Skeletal muscle tissue (tissue), 4 donors: ENCODE results near the gene SLC2A10. TPM values are rescaled to one million over a fixed set of nuclear protein-coding genes. Genes with fewer than 3 reads are reported as not detected.

Experiments used
- H3K27ac ChIP-seq: one replicate; pipeline ENCODE4 v1.7.0; 2013; ENCODE audit warnings: mild to moderate bottlenecking, low read depth, low read length, inconsistent platforms
- H3K27me3 ChIP-seq, 3 donors: one replicate each; pipeline ENCODE4 v1.7.0; 2013; ENCODE audit warnings: low read length in 3 of 3; ENCODE audit not compliant: control insufficient read depth in 3 of 3, insufficient read depth in 3 of 3
- H3K36me3 ChIP-seq, 3 donors: one replicate each; pipeline ENCODE4 v1.7.0; 2013; ENCODE audit warnings: low read length in 3 of 3; ENCODE audit not compliant: control insufficient read depth in 3 of 3, insufficient read depth in 3 of 3
- H3K4me1 ChIP-seq, 3 donors: one replicate each; pipeline ENCODE4 v1.7.0; 2013; ENCODE audit warnings: low read length in 3 of 3, mild to moderate bottlenecking in 3 of 3; ENCODE audit not compliant: control insufficient read depth in 3 of 3, insufficient read depth in 3 of 3
- H3K4me3 ChIP-seq, 3 donors: one replicate each; pipeline ENCODE4 v1.7.0; 2013; ENCODE audit warnings: low read length in 3 of 3
- H3K9ac ChIP-seq, 3 donors: one replicate each; pipeline ENCODE4 v1.7.0; 2013; ENCODE audit warnings: low read length in 3 of 3, mild to moderate bottlenecking in 3 of 3, moderate library complexity in 2 of 3, low read depth in 1 of 3
- H3K9me3 ChIP-seq, 3 donors: one replicate each; pipeline ENCODE4 v1.7.0; 2013; ENCODE audit warnings: low read length in 3 of 3; ENCODE audit not compliant: control insufficient read depth in 3 of 3
- total RNA-seq: library from RNA; depleted of rRNA; stranded (reverse); fragments of >200 nt; gene quantifications from one replicate; pipeline ENCODE4 v1.2.3, GENCODE V29; 2014
- donor health status: Osteomylitis.

SLC2A10 gene
- total RNA-seq, 1 donor from 2014 or later, result 24.0 TPM

- H3K4me3 ChIP-seq, result no peak overlapping the region
- no peak overlapping the region for H3K27ac ChIP-seq
- H3K9ac ChIP-seq, result no peak overlapping the region
These were observed 33.6 kb downstream of the SLC2A10 start for GRCh38 chr20:46743088-46743487.

GRCh38 chr20:46746956-46747526 lies 37.6 kb downstream of the SLC2A10 start:
- peaks cover 4 to 27% (median 21%) of the 10 kb centered on the region in 3 donors for H3K27me3 ChIP-seq
- H3K9ac ChIP-seq, result no peak overlapping the region
- H3K9me3 ChIP-seq, result no peaks in the 10 kb centered on the region
- H3K4me3 ChIP-seq, result no peak overlapping the region
- no peaks in the 10 kb centered on the region for H3K36me3 ChIP-seq
- H3K27ac ChIP-seq, result no peak overlapping the region
- no peaks in the 10 kb centered on the region for H3K4me1 ChIP-seq

More at GRCh38 chr20:46743088-46743487, 33.6 kb downstream of the SLC2A10 start:
- Histone ChIP-seq H3K27me3 (peaks cover 10 to 31% (median 14%) of the 10 kb centered on the region in 3 donors), H3K9me3 (no peaks in the 10 kb centered on the region), H3K36me3 (no peaks in the 10 kb centered on the region), H3K4me1 (no peaks in the 10 kb centered on the region)

GRCh38 chr20:46749147-46749546 lies 39.7 kb downstream of the SLC2A10 start:
- Histone ChIP-seq H3K36me3 (no peaks in the 10 kb centered on the region), H3K27me3 (peaks cover 4 to 15% (median 10%) of the 10 kb centered on the region in 3 donors), H3K9me3 (no peaks in the 10 kb centered on the region), H3K4me1 (no peaks in the 10 kb centered on the region), H3K27ac (no peak overlapping the region), H3K4me3 (no peak overlapping the region), H3K9ac (no peak overlapping the region)

GRCh38 chr20:46751856-46752255 lies 42.4 kb downstream of the SLC2A10 start:
- peaks cover 3 to 9% (median 4%) of the 10 kb centered on the region in 3 donors for H3K27me3 ChIP-seq
- no peak overlapping the region for H3K4me3 ChIP-seq
- H3K9me3 ChIP-seq, result no peaks in the 10 kb centered on the region
- no peaks in the 10 kb centered on the region for H3K4me1 ChIP-seq
- no peak overlapping the region for H3K9ac ChIP-seq
- no peaks in the 10 kb centered on the region for H3K36me3 ChIP-seq
- H3K27ac ChIP-seq, result no peak overlapping the region

GRCh38 chr20:46752728-46753127 lies 43.3 kb downstream of the SLC2A10 start:
- Histone ChIP-seq H3K4me3 (no peak overlapping the region), H3K27ac (no peak overlapping the region), H3K27me3 (peaks cover 0 to 9% (median 3%) of the 10 kb centered on the region in 3 donors), H3K4me1 (no peaks in the 10 kb centered on the region), H3K36me3 (no peaks in the 10 kb centered on the region), H3K9ac (no peak overlapping the region), H3K9me3 (no peaks in the 10 kb centered on the region)

- H3K27me3 ChIP-seq, result peaks cover 0 to 13% (median 3%) of the 10 kb centered on the region in 3 donors
- H3K27ac ChIP-seq, result no peak overlapping the region
- H3K9ac ChIP-seq, result no peak overlapping the region
- H3K4me1 ChIP-seq, result no peaks in the 10 kb centered on the region
- H3K9me3 ChIP-seq, result no peaks in the 10 kb centered on the region
- H3K36me3 ChIP-seq, result no peaks in the 10 kb centered on the region
- H3K4me3 ChIP-seq, result no peak overlapping the region
These were observed 46.3 kb downstream of the SLC2A10 start for GRCh38 chr20:46755483-46756413.

GRCh38 chr20:46756419-46756818 lies 47.0 kb downstream of the SLC2A10 start:
- Histone ChIP-seq H3K36me3 (no peaks in the 10 kb centered on the region), H3K27ac (no peak overlapping the region)

GRCh38 chr20:46757135-46757534 lies 47.7 kb downstream of the SLC2A10 start:
- no peaks in the 10 kb centered on the region for H3K9me3 ChIP-seq

More at GRCh38 chr20:46756419-46756818, 47.0 kb downstream of the SLC2A10 start:
- Histone ChIP-seq H3K27me3 (peaks cover 0 to 12% (median 3%) of the 10 kb centered on the region in 3 donors), H3K9me3 (no peaks in the 10 kb centered on the region), H3K9ac (no peak overlapping the region), H3K4me1 (no peaks in the 10 kb centered on the region), H3K4me3 (no peak overlapping the region)

GRCh38 chr20:46757754-46758678 lies 48.6 kb downstream of the SLC2A10 start:
- Histone ChIP-seq H3K4me1 (no peaks in the 10 kb centered on the region), H3K9ac (no peak overlapping the region), H3K9me3 (no peaks in the 10 kb centered on the region), H3K36me3 (no peaks in the 10 kb centered on the region), H3K27me3 (peaks cover 0 to 9% (median 3%) of the 10 kb centered on the region in 3 donors), H3K4me3 (no peak overlapping the region), H3K27ac (no peak overlapping the region)

More at GRCh38 chr20:46757135-46757534, 47.7 kb downstream of the SLC2A10 start:
- Histone ChIP-seq H3K27me3 (peaks cover 0 to 9% (median 3%) of the 10 kb centered on the region in 3 donors), H3K4me1 (no peaks in the 10 kb centered on the region), H3K36me3 (no peaks in the 10 kb centered on the region), H3K9ac (no peak overlapping the region), H3K27ac (no peak overlapping the region), H3K4me3 (no peak overlapping the region)
